Measurements from ENCODE around the gene OR1I1.

Gene OR1I1

DNA sequence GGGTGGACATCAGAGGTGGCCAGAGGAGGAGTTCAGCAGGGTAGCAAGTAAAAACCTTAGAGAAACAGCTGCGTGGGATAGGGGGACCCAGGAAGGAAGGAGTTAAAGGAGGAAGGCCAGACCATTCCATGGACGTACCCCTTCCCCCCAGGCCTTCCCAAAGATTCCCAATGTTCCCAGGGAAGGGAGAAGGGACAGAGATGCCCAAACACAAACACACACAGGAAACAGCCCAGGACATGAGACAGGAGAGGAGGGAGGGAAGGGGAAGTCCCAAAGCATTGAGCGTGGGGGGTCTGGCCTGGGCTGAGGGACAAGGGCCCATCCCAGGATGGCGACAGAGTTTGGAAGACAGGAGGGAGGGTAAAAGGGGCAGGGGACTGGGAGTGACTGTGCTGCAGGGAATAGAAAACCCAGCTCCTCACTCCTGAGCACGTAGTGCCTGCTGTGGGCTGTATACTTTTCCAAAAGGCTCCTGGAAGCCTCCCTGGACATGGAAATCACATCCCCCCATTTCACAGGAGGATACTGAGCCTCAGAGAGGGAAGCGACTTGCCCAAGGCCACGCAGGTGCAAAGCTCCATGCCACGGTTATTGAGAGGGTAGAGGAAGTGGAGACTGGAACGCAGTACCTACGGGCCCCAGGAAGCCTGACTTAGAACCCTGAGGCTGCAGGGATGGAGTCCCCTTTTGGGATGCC is 26.3 kb downstream of the OR1I1 start:
- Mint-ChIP-seq H3K4me3 (peak overlapping the region; percentile 46), H3K27me3 (peaks cover 14% of the 10 kb centered on the region), H3K4me1 (peaks cover 11% of the 10 kb centered on the region), H3K9me3 (peaks cover 16% of the 10 kb centered on the region), H3K36me3 (ENCODE audit: low read depth) (peaks cover 4% of the 10 kb centered on the region), H3K27ac (peak overlapping the region; percentile 30)
- no peak for DNase-seq
- ATAC-seq: peak; percentile 13

DNA sequence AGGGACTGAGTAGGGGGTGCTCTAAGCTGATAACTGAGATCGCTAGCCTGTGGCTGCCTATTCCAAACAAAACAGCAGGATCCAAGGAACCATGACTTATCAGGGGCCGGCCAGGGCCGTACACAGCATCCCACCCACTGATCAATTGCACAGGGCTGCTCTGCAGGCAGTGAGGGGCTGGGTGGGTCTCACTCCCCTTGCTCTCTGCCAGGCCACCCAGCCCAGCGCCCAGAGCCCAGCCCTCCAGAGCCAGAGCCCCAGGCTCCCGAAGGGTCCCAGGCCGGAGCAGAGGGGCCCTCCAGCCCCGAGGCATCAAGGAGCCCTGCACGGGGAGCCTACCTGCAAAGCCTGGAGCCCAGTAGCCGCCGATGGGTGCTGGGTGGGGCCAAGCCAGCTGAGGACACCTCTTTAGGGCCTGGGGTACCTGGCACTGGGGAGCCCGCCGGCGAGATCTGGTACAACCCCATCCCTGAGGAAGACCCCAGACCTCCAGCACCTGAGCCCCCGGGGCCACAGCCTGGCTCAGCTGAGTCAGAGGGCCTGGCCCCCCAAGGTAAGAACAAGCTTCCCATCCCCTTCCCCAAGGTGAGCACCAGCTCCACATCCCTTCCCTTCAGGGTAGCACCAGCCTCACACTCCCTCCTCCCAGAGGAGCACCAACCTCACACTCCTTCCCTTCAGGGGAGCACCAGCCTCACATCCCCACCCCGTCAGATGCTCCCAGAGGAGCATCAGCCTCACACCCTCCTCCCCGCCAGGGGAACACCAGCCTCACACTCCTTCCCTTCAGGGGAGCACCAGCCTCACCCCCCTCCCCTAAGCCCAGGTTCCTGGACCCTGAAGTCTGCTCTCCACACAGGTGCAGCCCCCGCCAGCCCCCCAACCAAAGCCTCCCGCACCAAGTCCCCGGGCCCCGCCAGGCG is 27.1 kb downstream of the OR1I1 start:
- DNase-seq (no peak), ATAC-seq (no peak)
- Mint-ChIP-seq H3K4me1 (peaks cover 11% of the 10 kb centered on the region), H3K27me3 (peaks cover 14% of the 10 kb centered on the region), H3K4me3 (no peak overlapping the region), H3K9me3 (peaks cover 11% of the 10 kb centered on the region), H3K36me3 (ENCODE audit: low read depth) (peaks cover 3% of the 10 kb centered on the region), H3K27ac (no peak overlapping the region)

DNA sequence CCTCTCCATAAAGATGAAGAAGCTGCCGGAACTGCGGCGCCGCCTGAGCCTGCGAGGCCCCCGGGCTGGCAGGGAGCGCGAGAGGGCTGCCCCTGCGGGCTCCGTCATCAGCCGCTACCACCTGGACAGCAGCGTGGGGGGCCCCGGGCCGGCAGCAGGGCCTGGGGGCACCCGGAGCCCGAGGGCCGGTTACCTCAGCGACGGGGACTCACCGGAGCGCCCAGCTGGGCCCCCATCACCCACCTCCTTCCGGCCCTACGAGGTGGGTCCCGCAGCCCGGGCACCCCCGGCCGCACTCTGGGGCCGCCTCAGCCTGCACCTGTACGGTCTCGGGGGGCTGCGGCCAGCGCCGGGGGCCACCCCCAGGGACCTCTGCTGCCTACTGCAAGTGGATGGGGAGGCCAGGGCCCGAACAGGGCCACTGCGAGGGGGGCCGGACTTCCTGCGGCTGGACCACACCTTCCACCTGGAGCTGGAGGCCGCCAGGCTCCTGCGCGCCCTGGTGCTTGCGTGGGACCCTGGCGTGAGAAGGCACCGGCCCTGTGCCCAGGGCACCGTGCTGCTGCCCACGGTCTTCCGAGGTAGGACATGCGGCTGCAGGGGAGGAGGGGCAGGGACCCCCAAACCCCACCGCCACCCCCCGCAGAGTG is 27.9 kb downstream of the OR1I1 start:
- ATAC-seq: no peak
- Mint-ChIP-seq H3K4me3 (no peak overlapping the region), H3K9me3 (peaks cover 3% of the 10 kb centered on the region), H3K27ac (no peak overlapping the region), H3K27me3 (peaks cover 14% of the 10 kb centered on the region), H3K36me3 (ENCODE audit: low read depth) (peaks cover 3% of the 10 kb centered on the region), H3K4me1 (peaks cover 11% of the 10 kb centered on the region)
- no peak for DNase-seq

DNA sequence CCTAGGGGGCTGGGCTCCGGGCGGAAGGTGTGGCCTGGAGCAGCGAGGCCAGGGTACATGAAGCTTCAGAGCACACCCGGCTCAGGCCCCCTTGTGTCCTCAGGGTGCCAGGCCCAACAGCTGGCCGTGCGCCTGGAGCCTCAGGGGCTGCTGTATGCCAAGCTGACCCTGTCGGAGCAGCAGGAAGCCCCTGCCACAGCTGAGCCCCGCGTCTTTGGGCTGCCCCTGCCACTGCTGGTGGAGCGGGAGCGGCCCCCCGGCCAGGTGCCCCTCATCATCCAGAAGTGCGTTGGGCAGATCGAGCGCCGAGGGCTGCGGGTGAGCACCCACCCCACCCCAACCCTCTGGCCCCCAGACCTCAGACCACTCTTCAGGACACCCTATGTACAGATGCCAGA is 28.4 kb downstream of the OR1I1 start:
- ATAC-seq: no peak
- no peak for DNase-seq
- Mint-ChIP-seq H3K27me3 (peaks cover 14% of the 10 kb centered on the region), H3K9me3 (no peaks in the 10 kb centered on the region), H3K27ac (no peak overlapping the region), H3K36me3 (ENCODE audit: low read depth) (peaks cover 3% of the 10 kb centered on the region), H3K4me3 (no peak overlapping the region), H3K4me1 (peaks cover 11% of the 10 kb centered on the region)

DNA sequence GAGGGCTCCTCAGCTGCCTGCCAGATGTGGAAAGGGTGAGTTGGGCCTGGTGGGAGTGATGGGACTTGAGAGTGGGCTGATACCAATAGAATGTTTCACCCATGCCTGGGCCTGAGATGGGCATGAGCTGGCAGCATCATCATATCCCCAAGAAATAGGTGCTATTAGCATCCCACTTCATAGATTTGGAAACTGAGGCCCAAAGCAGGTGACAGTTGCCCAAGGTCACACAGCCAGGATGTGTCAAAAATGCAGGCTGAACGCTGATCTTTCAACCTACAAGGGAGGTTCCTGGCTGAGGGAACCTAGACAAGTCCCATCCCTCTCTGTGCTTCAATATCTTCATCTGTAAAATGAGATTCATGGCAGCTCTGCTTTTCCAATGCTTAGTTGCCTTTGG is 29.7 kb downstream of the OR1I1 start:
- Mint-ChIP-seq H3K9me3 (no peaks in the 10 kb centered on the region), H3K27ac (no peak overlapping the region), H3K4me1 (peaks cover 8% of the 10 kb centered on the region), H3K36me3 (ENCODE audit: low read depth) (peaks cover 5% of the 10 kb centered on the region), H3K27me3 (peaks cover 8% of the 10 kb centered on the region), H3K4me3 (no peak overlapping the region)
- no peak for DNase-seq
- ATAC-seq: no peak

DNA sequence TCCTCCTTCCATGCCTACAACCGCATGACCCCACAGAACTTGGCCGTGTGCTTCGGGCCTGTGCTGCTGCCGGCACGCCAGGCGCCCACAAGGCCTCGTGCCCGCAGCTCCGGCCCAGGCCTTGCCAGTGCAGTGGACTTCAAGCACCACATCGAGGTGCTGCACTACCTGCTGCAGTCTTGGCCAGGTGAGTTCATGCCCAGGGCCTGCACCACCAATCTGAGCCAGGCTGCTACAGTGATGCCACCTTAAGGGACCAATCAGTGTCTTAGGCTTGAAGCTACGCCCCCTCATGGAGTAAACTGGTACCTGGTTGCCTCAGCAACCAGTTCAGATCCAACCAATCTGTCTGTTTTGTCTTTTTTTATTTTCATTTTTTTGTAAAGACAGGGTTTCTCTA is 30.4 kb downstream of the OR1I1 start:
- Mint-ChIP-seq H3K4me3 (no peak overlapping the region), H3K27ac (no peak overlapping the region), H3K9me3 (no peaks in the 10 kb centered on the region), H3K4me1 (peaks cover 5% of the 10 kb centered on the region), H3K27me3 (peaks cover 5% of the 10 kb centered on the region), H3K36me3 (ENCODE audit: low read depth) (peaks cover 8% of the 10 kb centered on the region)
- DNase-seq (no peak), ATAC-seq (no peak)

DNA sequence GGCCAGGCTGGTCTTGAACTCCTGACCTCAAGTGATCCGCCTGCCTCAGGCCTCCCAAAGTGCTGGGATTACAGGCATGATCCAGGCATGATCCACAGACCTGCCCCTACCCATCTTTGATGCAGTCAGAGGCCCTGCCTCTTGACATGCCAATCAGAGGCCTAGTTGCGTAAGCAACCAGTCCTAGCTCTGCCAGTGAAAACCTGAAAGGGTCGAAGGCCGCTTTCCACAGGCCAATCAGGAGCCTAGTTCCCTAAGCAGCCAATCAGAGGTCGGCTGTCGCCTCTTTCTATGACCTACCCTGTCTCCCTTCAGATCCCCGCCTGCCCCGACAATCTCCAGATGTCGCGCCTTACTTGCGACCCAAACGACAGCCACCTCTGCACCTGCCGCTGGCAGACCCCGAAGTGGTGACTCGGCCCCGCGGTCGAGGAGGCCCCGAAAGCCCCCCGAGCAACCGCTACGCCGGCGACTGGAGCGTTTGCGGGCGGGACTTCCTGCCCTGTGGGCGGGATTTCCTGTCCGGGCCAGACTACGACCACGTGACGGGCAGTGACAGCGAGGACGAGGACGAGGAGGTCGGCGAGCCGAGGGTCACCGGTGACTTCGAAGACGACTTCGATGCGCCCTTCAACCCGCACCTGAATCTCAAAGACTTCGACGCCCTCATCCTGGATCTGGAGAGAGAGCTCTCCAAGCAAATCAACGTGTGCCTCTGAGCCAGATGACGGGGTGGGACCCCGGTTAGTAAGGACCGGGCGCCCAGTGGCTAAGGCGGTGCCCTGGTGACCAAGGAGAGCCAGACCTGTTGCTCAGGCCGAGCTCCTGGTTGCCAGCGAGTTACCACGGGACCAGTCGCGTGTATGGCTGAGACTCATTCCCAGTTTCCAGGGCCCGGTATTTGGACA is 31.5 kb downstream of the OR1I1 start:
- Mint-ChIP-seq H3K27me3 (no peaks in the 10 kb centered on the region), H3K4me3 (no peak overlapping the region), H3K9me3 (no peaks in the 10 kb centered on the region), H3K4me1 (no peaks in the 10 kb centered on the region), H3K27ac (no peak overlapping the region), H3K36me3 (ENCODE audit: low read depth) (peaks cover 16% of the 10 kb centered on the region)
- DNase-seq: no peak
- ATAC-seq: no peak

DNA sequence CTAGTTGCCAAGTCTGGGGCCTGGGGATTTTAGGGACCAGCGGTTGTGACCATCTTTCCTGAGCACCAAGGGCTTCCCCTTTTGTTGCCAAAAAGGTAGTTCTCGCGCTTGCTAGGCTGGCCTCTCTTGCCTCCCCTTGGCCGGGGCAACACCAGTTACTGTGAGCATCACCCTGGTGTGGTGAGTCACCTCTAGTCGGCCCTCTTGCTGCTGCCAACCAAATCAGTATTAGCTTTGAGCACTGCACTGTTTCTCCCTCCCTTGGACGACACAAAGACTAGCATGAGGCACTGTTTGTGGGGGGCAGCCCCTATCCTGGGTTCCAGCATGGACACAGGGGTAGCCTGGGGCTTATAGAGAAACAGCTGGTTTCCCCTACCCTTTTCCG is 32.1 kb downstream of the OR1I1 start:
- Mint-ChIP-seq H3K4me3 (no peak overlapping the region), H3K27ac (peak overlapping the region; percentile 39), H3K36me3 (ENCODE audit: low read depth) (peaks cover 22% of the 10 kb centered on the region), H3K4me1 (no peaks in the 10 kb centered on the region), H3K9me3 (no peaks in the 10 kb centered on the region), H3K27me3 (no peaks in the 10 kb centered on the region)
- ATAC-seq (no peak), DNase-seq (no peak)

DNA sequence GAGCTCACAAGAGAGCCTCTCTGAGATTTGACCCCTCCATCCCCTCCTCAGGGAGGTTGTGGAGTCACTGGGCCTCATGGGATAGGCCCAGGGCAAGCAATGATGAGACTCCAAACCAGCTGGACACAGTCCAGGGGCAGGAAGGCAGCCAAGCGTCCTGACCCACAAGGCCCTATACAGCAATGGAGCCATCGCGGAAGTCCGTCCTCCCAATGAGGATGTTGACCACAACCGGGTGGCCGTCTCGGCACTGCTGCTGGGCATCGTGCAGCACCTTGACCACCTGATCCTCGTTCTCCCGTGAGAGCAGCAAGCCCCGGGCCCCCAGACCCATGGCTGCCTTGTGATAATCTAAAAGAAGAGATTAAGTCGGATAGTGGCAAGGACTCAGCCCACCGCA is 33.1 kb downstream of the OR1I1 start:
- Mint-ChIP-seq H3K27ac (no peak overlapping the region), H3K4me1 (no peaks in the 10 kb centered on the region), H3K9me3 (no peaks in the 10 kb centered on the region), H3K27me3 (no peaks in the 10 kb centered on the region), H3K36me3 (ENCODE audit: low read depth) (peaks cover 29% of the 10 kb centered on the region), H3K4me3 (no peak overlapping the region)
- ATAC-seq (no peak), DNase-seq (no peak)

DNA sequence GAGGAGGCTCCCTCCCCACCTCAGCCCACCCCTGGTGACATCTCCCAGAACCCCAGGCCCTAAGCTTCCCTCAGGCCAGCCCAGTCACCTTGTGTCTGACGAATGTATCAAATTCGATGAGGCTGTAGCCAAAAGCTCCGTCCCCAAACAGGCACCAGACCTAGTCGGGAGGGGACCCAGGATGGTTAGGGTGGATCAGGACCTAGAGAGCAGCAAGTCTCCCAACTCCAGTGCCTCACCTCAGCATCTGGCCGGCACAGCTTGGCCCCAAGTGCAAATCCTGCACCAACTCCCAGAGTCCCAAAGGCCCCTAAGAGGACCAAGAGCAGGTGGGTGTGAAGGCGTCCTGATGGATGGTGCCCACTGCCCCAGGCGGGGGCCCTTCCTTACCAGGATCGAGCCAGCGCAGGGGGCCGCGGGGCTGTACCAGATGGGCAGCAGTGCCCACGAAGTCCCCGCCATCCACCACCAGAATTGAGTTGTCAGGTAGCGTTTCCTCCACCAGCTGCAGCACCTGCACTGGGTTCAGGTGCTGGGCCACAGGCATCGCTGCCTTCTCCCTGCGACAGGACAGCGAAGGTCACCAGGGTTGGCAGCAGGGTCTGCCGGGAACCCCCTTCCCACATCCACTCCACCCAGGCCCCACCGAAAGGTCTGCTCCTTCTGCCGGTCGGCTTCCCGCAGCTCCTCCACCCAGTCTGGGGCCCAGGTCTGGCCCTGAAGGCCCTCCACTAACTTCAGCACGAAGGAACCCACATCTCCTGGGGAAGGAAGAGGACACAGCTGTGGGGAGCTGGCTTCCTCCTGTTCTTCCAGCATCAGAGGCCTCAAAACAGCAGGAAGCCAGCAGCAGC is 34.0 kb downstream of the OR1I1 start:
- Mint-ChIP-seq H3K27me3 (no peaks in the 10 kb centered on the region), H3K9me3 (no peaks in the 10 kb centered on the region), H3K27ac (no peak overlapping the region), H3K36me3 (ENCODE audit: low read depth) (peaks cover 38% of the 10 kb centered on the region), H3K4me3 (no peak overlapping the region), H3K4me1 (no peaks in the 10 kb centered on the region)
- ATAC-seq (no peak), DNase-seq (no peak)

DNA sequence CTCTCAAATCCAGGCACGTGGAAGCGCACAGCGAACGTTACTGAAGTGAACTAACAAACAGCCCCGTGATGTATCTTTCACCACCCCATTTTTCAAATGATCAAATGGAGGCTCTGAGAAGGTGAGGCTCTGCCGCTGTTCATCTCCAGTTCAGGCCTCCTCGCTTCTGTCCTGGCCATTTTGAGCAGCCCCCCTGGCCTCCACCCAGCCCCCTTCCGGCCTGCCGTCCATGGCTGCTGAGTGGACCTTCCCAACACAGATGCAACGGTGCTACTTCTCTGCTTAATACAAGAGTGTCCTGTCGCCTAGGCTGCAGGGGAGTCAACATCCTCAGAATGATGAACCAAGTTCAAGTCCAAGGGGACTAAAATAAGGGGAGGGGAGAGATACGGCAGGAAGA is 34.8 kb downstream of the OR1I1 start:
- Mint-ChIP-seq H3K36me3 (ENCODE audit: low read depth) (peaks cover 39% of the 10 kb centered on the region), H3K27me3 (no peaks in the 10 kb centered on the region), H3K9me3 (no peaks in the 10 kb centered on the region), H3K4me1 (no peaks in the 10 kb centered on the region), H3K27ac (no peak overlapping the region), H3K4me3 (no peak overlapping the region)
- DNase-seq (no peak), ATAC-seq (no peak)

DNA sequence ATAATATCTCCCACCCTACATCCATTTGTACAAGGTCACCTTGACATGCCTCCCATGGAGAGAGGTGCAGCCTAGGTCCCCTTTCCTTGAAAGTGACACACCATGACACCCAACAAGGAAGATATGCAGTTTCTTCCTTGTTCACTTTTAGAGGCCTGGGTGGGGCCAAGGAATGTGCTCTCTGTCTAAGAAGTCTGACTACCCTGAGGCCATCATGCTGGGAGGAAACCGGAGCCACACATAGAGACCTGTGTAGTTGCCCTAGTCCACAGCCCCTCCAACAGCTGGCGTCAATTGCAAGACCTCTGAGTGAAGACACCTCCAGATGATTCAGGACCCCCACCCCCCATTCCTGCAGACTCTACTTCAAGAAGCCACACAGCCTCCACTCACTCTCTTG is 36.2 kb downstream of the OR1I1 start:
- no peak overlapping the region for H3K4me3 Mint-ChIP-seq
- H3K9me3 Mint-ChIP-seq: no peaks in the 10 kb centered on the region
- no peaks in the 10 kb centered on the region for H3K4me1 Mint-ChIP-seq
- DNase-seq (no peak), ATAC-seq (no peak)
- H3K27ac Mint-ChIP-seq: no peak overlapping the region
- H3K36me3 Mint-ChIP-seq (ENCODE audit: low read depth): peaks cover 45% of the 10 kb centered on the region
- H3K27me3 Mint-ChIP-seq: no peaks in the 10 kb centered on the region

DNA sequence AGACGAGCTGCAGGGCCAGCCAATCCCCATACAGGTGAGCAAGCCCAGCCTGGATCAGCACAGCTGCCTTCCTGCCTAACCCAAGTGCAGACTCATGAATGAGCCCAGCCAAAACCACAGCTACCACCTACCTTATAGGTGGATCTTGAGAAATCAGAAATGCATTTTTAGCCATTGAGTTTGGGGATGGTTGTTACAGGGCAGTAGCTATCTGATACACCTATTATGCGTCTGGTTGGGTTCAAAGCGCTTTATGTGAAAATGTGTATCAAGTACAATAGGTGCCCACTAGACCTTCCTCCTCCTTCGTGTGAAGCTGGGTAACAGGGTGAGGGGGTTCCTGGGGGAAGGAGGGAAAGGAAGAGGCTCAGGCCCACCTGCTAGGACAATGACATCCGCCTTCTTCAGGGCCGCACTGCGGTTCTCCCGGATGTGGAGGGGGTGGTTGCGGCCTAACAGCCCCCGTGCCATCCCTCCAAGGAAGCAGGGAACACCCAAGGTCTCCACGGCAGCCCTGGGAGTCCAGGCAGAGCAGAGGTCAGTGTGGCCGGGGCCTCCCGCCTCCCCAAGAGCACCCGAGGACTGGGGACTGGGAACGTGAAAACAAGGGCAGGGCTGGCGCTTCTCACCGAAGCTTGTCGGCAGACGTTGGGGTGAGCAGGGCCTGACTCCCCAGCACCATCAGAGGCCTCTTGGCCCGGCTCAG is 36.9 kb downstream of the OR1I1 start:
- no peak overlapping the region for H3K27ac Mint-ChIP-seq
- no peak for ATAC-seq
- H3K4me1 Mint-ChIP-seq: peaks cover under 1% of the 10 kb centered on the region
- no peak overlapping the region for H3K4me3 Mint-ChIP-seq
- DNase-seq: no peak
- no peaks in the 10 kb centered on the region for H3K27me3 Mint-ChIP-seq
- no peaks in the 10 kb centered on the region for H3K9me3 Mint-ChIP-seq
- H3K36me3 Mint-ChIP-seq (ENCODE audit: low read depth): peaks cover 45% of the 10 kb centered on the region
